WI38 (cell line): ENCODE results near the gene PHACTR4.
"Not testable (repeated sequence)": the region's sequence is repeated elsewhere in the genome, so short reads cannot be mapped to it uniquely, and the experiment has no call there.

Experiments
- H3K4me3 ChIP-seq: 2 replicates; pipeline ENCODE4 v1.5.1; 2011; ENCODE audit warnings: low read depth, mild to moderate bottlenecking, control low read depth, low read length
- TF ChIP-seq, protein P1 (sequence below): IDR thresholded peaks from 2 replicates; pipeline ENCODE4 v1.5.1; 2012; ENCODE audit warnings: low read depth, mild to moderate bottlenecking, control low read depth, low read length

PHACTR4 gene

GRCh38 chr1:28510273-28510969 is 140.9 kb downstream of the PHACTR4 start:
- H3K4me3 ChIP-seq: peak overlapping the region; percentile 70; the same call in 1 of the 2 replicates

DNA sequence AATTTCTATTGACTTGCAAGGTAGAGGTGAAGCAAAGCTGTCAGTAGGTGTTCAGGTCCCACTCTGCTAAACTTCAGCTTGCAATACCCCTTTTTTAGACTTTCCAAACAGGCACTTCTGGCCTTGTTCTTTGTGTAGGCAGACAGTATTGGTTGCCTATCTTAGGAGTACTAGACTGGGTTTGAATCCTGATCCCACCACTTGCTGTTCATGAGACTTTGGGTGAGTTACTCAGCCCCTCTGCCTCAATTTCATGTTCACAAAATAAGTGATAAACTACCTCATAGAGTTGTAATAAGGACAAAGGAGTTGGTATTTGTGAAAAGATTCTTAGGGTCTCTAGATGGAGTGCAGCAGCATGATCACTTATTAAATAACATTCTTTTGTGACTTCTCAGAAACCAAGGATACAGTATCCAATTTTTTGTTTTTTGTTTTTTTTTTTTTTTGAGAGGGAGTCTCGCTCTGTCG is 141.5 kb downstream of the PHACTR4 start:
- TF ChIP-seq, protein P1, sequence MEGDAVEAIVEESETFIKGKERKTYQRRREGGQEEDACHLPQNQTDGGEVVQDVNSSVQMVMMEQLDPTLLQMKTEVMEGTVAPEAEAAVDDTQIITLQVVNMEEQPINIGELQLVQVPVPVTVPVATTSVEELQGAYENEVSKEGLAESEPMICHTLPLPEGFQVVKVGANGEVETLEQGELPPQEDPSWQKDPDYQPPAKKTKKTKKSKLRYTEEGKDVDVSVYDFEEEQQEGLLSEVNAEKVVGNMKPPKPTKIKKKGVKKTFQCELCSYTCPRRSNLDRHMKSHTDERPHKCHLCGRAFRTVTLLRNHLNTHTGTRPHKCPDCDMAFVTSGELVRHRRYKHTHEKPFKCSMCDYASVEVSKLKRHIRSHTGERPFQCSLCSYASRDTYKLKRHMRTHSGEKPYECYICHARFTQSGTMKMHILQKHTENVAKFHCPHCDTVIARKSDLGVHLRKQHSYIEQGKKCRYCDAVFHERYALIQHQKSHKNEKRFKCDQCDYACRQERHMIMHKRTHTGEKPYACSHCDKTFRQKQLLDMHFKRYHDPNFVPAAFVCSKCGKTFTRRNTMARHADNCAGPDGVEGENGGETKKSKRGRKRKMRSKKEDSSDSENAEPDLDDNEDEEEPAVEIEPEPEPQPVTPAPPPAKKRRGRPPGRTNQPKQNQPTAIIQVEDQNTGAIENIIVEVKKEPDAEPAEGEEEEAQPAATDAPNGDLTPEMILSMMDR: no peak
- H3K4me3 ChIP-seq: no peak overlapping the region

More at GRCh38 chr1:28510273-28510969, 140.9 kb downstream of the PHACTR4 start:
- TF ChIP-seq, protein P1: no peak

GRCh38 chr1:28512058-28512611 is 142.6 kb downstream of the PHACTR4 start:
- TF ChIP-seq, protein P1: no peak
- H3K4me3 ChIP-seq: no peak overlapping the region

DNA sequence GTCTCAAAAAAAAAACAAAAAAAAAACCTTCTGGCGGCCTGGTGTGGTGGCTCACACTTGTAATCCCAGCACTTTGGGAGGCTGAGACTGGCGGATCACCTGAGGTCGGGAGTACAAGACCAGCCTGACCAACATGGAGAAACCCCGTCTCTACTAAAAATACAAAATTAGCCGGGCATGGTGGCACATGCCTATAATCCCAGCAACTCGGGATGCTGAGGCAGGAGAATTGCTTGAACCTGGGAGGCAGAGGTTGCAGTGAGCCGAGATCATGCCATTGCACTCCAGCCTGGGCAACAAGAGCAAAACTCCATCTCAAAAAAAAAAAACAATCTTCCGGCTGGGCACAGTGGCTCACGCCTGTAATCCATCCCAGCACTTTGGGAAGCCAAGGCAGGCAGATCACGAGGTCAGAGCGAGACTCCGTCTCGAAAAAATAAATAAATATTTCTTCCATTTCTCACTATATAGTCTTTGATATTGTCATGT is 144.9 kb downstream of the PHACTR4 start:
- H3K4me3 ChIP-seq: not testable (repeated sequence)

DNA sequence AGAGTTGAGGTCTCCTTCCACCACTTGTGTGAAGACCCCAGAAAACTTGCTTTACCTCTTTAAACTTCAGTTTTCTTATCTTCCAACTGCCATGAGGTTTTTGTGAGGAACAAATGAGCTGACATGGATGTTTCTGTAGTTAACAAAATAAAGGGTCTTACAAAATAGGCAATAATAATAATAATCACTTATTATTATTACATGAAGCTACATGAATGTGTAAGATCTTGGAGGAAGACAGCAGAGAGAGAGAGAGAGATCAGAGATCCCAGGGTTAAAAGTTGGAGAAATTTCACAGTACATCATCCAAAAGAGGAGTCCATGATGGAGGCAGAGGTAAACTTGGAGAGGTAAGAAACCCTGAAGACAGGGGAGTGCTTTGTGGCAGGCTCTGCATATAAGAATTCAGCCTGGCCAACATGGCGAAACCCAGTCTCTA is 147.0 kb downstream of the PHACTR4 start:
- TF ChIP-seq, protein P1: no peak
- H3K4me3 ChIP-seq: no peak overlapping the region

GRCh38 chr1:28517649-28517999 is 148.1 kb downstream of the PHACTR4 start:
- TF ChIP-seq, protein P1: no peak
- peak overlapping the region; percentile 69 for H3K4me3 ChIP-seq

DNA sequence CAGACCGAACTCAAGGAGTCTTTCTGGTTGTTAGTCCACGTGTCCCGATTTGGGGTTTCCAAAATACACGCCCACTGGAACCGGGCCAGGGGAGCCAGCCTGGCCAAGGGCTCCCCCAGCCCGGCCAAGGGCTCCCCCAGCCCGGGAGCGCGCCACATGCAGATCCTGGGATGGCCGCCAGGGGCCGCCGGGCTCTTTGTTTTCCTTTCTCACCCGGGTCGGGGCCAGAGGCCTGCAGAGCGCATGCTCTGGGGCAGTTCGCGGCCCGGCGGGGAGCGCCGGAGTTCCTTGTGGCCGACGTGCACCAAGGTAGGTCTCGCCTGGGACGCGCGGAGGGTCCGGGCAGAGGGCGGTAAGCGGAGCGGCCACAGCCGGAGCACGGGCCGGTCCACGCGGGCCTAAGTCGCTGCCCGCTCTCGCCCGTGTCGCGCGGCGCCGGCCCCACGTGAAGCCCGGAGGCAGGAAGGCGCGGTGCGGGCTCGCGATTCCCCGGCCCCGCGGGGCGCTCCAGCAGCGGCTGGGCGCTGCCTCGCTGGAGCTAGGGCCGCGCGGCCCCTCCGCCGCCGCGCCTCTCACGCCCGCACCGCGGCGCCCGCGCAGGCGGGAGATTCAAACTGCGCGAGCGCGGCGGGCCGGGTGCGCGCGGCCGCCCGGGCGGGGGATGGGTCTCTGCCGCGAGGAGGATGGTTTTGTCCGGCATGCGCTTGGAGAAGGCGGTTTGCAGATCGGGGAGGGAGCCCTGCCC is 148.6 kb downstream of the PHACTR4 start:
- TF ChIP-seq, protein P1: peak; percentile 96
- peak overlapping the region; percentile 69 for H3K4me3 ChIP-seq
